ENCODE measurements around the gene RHOBTB1.

- TF ChIP-seq ELF4 (IDR thresholded peaks at IDR 0.05): no peak
- no peak for TF ChIP-seq CTBP1 (IDR thresholded peaks at IDR 0.05; ENCODE audit: borderline replicate concordance)
- TF ChIP-seq FOXM1 (IDR thresholded peaks at IDR 0.05; ENCODE audit: borderline replicate concordance): no peak
- no peak for TF ChIP-seq BHLHE40 (IDR thresholded peaks at IDR 0.05; ENCODE audit: borderline replicate concordance)
- no peak for TF ChIP-seq SUZ12 (IDR thresholded peaks at IDR 0.05)
- TF ChIP-seq FOXA1 (IDR thresholded peaks at IDR 0.05): no peak
- no peak for TF ChIP-seq HDGF (IDR thresholded peaks at IDR 0.05; ENCODE audit: borderline replicate concordance)
- no peak for TF ChIP-seq ZNF384 (IDR thresholded peaks at IDR 0.05)
- TF ChIP-seq L3MBTL2 (conservative IDR thresholded peaks at IDR 0.05): no peak
- TF ChIP-seq SP1 (IDR thresholded peaks at IDR 0.05): no peak
These were observed 97.8 kb downstream of the RHOBTB1 start for GRCh38 chr10:60846173-60846572.
